Left renal pelvis (tissue), 4 donors: Measurements from ENCODE around the gene STX16. TPM values are rescaled to one million over a fixed set of nuclear protein-coding genes. Genes with fewer than 3 reads are reported as not detected.

ENCODE experiments used
- DNase-seq, 4 donors: peaks; one replicate each; pipeline ENCODE4 v3.0.0-alpha.2; 2013; ENCODE audit warnings: low read depth in 4 of 4, low spot score in 3 of 4
- polyA plus RNA-seq, 4 donors: library from polyadenylated mRNA; unstranded; fragments of 120-200 nt; gene quantifications; one replicate each; pipeline ENCODE4 v1.2.1, GENCODE V29; 2013; ENCODE audit not compliant: insufficient read length in 4 of 4

STX16 gene
- polyA plus RNA-seq, 4 donors = 46.5 to 81.7 (median 66.6) TPM

DNA sequence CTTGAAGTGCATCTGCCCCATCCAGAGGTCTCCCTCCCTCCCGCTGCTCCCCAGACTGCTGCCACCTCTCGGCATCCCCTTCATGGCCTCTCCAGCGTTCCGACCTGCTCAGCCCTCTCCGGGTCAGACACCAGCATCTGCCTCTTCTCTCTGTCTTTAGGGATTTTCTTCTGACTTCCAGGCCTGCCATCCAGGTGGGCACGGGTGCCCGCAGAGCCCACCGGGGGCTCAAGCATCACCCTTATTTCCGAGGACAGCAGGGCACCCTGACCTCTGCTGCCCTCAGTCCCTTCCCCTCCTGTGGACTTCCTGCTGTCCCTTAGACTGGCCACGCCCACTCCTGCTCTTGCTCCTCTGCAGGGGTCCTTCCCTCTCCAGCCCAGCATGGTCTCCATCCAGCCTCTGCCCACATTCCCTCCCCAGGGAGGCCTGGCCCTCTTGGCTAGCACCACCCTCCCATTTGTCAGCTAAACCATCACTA, 44.9 kb downstream of the STX16 start:
- DNase-seq = no peak

DNA sequence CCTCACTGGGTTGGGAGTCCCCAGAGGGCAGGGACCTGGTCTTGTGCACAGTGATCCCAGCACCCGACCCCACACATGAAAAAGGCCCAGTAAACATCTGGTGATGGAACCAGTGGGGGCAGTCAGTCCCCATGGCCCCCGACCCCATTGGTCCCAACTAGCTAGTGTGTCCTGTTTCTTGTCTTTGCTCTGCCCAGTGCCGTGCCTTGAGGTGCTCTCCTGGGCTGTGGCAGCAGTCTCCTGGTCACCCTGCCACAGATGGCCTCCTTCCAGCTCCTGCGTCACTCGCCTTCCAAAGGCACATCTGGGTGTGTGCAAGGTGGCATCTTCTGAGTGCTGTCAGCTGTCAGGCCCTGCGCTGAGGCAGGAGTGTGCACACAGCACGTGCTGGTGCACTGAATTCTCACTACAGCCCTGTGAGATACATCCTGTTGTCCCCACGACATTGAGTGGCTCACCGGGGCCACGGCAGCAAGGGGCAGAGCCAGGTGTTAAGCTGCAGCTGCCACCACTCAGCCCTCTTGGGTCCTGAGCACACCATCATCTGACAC, 45.4 kb downstream of the STX16 start:
- DNase-seq = no peak

- DNase-seq = no peak
These were observed 46.3 kb downstream of the STX16 start for GRCh38 chr20:58697201-58697866.

GRCh38 chr20:58697867-58698703, 47.0 kb downstream of the STX16 start:
- DNase-seq = no peak

DNA sequence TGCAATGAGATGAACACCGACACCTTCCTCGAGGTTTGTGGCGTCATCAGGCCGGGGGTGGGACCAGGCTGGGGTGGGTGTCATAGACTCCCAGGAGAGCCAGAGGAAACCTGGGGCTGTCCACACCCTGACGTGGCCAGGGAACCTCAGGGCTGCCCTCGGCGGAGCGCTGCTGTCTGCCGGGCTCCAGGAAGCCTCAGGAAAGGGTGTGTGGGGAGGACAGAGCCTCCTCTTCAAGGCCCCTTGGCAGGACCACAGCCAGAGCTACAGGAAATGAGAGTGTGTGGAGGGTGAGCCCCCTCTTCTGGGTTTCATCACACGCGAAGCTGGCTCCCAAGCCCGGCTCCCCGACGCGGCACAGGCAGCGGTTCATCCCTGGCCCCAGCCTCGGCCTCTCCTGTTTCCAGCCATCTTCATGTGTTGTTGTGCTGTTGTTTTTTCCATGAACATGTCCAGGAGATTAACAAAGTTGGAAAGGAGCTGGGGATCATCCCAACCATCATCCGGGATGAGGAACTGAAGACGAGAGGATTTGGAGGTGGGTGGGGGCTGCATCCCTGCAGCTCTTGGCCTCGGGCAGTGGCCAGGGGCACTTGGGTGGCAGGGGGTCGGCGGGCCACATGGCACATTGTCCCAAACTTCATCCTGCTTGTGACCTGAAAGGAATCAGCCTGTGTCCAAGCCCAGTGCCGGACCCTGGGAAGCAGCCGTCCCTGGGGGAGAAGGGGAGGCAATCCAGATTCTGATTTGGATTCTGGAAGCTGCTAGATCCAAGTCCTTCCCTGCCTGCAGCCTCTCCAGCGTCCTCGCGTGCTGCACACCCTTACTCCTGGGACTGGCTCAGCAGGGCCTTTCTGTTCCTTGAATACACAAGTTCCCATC, 47.9 kb downstream of the STX16 start:
- no peak for DNase-seq

DNA sequence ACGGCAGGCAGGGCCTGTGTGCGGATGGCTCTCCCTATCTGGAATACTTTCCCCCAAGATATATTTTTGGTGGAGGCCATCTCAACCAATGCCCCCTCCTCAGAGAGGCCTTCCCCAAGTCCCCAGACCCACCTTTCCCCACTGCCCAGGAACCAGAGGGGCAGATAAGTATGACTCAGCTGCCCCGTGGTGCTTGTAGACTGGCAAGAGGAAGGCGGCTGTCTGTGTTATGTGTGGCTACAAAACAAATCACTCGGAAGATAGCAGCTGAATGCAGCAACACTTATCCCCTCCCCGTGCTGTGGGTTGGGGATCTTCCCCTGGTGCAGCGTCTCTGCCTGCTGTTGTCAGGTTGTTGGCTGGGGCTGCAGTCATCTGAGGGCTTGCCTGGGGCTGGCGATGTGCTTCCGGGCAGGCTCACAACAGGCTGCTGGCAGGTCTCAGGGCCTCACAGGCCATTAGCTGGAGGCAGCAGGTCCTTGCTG, 48.6 kb downstream of the STX16 start:
- DNase-seq = no peak

DNA sequence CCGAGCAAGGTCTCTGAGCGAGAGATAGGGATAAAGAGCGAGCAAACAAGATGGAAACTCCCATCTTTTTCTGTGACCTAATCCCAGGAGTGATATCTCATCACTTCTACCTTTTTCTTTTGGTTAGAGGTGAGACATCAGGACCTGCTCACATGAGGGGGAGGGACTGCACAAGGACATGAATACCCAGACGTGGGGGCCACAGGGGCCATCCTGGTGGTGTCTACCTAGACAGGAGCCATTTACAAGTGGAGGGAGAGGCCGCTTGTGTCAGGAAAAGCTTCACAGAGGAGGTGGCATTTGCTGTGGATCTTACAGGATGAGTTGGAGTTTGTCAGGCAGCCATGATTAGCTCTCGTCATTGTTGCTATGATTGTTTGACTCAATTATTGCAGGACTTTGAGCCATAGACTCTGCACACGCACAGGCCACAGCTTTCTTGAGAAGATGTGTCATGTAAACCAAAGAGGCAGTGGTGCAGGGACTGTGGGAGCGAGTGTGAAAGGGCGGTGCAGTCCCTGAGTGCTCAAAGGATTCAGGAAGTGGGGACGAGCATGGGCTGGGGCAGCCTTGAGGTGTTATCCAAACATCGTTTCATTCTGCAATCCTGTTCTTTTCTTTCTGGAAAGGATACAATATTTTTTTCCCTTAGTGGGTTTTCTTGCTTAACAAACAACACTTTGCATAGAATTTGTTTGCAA, 49.2 kb downstream of the STX16 start:
- no peak for DNase-seq

GRCh38 chr20:58700823-58701222, 49.7 kb downstream of the STX16 start:
- no peak for DNase-seq

- no peak for DNase-seq
These were observed 50.5 kb downstream of the STX16 start for GRCh38 chr20:58701431-58702160.

- no peak for DNase-seq
These were observed 51.1 kb downstream of the STX16 start for GRCh38 chr20:58702161-58702510.

DNA sequence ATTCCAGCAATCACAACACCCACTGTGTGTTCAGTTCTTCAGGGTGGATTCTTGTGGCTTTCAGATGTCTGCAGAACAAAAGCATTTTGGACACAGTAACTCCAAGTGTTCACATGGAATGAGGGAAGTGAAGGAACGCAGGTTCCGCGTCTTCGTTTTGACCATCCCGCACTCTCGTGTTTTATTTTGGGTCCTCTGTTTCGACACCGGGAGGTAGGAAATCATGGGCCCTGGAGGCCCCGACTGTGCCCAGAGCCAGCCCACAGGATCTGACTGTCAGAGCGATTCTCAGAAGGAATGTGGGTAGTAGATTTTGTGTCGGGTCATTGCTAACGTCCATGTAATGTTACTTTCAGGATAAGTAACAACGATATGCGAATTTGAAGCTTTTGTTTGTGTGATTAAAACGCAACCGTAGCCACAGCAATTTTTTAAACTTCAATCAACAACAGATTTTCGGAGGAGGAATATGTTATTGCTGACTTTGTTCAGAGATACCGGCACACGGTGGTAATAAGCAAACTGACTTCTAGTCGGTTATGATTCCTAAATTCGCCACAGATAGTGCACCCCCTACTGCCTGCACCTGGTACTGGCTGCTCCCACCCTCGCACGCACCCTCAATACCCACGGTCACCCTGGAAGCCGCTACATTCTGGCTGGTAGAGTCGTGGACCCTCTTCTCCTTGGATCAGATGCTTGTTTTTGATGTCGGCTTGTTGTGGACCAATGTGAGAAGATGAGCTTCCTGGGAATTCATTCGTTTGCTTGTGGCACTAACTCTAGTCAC, 52.0 kb downstream of the STX16 start:
- no peak for DNase-seq

DNA sequence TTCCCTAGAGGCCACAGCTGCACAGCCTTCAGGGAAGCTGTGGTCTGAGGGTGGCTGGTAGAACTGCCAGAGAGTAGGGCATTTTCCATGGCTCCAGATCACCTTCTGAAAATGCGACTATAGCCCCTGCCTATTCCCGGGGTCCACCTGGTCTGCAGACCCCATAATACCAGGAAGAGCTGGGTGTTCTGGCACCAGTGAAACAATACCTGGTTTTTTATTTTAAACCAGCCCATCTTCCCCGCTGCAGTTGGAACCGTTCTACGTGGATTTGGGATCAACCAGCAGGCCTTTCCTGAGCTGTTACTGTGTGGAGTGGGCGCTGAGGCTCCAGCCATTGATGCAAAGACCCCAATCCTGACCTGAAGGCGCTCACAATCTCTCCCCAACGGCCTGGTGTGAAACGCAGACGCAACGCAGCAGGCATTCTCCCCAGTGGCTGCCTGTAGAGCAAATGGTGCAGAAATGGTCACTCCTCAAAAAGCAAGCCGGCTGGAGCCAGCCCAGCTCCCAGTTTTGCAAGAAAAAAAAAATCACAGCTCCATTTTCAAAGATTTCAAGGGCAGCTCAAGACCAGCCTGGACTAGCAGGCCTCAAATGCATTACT, 52.8 kb downstream of the STX16 start:
- no peak for DNase-seq

DNA sequence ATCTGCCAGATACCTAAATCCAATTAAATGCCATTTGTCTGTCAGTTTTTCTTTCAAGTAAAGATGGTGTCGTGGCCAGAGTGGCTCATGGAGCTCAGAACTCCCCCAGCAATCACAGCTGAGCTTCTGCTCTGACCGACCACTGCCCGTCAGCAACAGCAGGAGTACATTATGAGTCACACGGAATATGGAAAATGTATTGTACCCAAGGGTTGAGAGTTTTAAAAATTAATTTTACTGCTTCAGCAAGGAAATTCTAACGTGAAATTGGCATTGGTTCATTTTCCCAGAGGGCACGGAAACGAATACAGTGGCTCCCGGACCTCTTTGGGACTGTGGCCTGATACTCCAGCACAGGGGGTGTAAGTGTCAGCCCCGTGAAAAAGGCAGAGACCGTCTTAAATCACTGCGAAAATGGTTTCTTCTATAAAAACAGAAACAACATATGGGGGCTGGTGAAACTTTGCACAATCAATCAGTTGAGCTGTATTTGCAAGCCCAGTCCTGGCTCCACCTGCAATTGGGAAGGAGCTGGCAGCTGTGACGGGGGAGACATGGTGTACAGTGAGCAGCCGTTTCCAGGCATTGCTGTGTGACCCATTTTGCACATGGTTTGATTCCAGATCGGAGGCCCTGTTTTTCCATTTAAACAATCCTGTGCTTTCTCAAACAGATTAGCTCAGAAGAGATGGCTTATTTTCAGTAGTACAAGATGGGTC, 54.3 kb downstream of the STX16 start:
- DNase-seq = no peak

DNA sequence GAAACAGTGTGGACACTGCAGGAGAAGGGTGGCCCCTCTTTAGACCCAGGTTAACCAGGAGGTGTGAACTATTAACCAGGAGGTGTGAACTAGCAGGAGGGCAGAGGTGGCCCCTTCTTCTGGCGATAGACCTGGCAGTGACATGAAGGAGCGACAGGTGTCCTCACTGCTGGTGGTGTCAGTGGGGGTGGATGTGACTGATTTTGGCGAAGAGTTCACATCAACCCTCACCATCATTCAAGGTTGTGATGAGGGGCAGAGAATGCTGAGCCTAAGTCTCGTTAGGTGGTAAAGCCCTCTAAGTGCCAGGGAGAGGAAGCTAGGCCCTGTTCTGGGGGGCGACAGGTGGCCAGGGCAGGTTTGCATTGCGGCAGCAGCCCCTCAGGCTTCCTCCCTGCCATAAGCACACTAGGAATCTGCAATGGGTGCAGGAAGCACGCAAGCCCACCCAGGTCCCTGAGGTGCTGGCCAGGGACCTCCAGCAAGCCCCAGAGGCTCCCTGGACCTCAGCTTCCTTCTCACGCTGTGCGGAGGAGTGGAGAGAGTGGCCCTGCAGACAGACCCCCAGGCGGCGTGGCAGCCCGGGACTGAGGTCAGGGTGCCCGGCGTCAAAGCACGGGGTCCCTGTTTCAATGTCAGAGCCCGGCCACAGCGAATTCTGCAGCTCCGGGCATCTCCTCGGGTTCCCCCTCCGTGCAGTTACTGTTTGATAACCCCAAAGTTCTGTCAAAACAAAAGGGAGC, 55.2 kb downstream of the STX16 start:
- no peak for DNase-seq

- no peak for DNase-seq
These were observed 56.0 kb downstream of the STX16 start for GRCh38 chr20:58706975-58707681.

DNA sequence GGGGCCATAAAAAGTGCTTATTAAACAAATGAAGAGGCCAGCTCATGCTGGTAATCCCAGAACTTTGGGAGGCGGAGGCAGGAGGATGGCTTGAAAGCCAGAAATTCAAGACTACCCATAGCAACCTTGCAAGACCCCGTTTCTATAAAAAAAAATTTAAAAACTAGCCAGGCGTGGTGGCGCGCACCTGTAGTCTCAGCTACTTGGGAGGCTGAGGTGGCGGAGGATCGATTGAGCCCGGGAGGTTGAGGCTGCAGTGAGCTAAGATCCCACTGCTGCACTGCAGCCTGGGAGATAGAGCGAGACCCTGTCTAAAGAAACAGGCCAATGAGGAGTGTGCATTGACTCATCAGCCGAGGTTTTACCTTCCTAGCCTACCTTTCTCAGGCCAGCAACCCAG, 56.7 kb downstream of the STX16 start:
- no peak for DNase-seq
